ENCODE data around the gene RGMA.
"Not testable (repeated sequence)": the region's sequence is repeated elsewhere in the genome, so short reads cannot be mapped to it uniquely, and the experiment has no call there.

Gene RGMA

GRCh38 chr15:93051236-93052089 lies 37.5 kb downstream of the RGMA start:
- FAIRE-seq (no peak), DNase-seq (ENCODE audit: extremely low spot score, insufficient read length, low read depth) (no peak)

GRCh38 chr15:93050648-93051047 lies 38.4 kb downstream of the RGMA start:
- no peak for FAIRE-seq
- no peak for DNase-seq (ENCODE audit: extremely low spot score, insufficient read length, low read depth)

GRCh38 chr15:93049914-93050578 lies 39.0 kb downstream of the RGMA start:
- no peak for FAIRE-seq

GRCh38 chr15:93049233-93049632 lies 39.8 kb downstream of the RGMA start:
- FAIRE-seq (no peak), DNase-seq (ENCODE audit: extremely low spot score, insufficient read length, low read depth) (no peak)

More at GRCh38 chr15:93049914-93050578, 39.0 kb downstream of the RGMA start:
- no peak for DNase-seq (ENCODE audit: extremely low spot score, insufficient read length, low read depth)

GRCh38 chr15:93048759-93049161 lies 40.3 kb downstream of the RGMA start:
- DNase-seq (ENCODE audit: extremely low spot score, insufficient read length, low read depth) (no peak), FAIRE-seq (no peak)

- DNase-seq (ENCODE audit: extremely low spot score, insufficient read length, low read depth) (no peak), FAIRE-seq (no peak)
Observed at GRCh38 chr15:93048426-93048721, 40.6 kb downstream of the RGMA start.

GRCh38 chr15:93047621-93048425 lies 41.2 kb downstream of the RGMA start:
- no peak for DNase-seq (ENCODE audit: extremely low spot score, insufficient read length, low read depth)
- no peak for FAIRE-seq

- DNase-seq (ENCODE audit: extremely low spot score, insufficient read length, low read depth) = no peak
- no peak for FAIRE-seq
Observed at GRCh38 chr15:93046721-93047120, 42.3 kb downstream of the RGMA start.

- no peak for FAIRE-seq
- DNase-seq (ENCODE audit: extremely low spot score, insufficient read length, low read depth) = no peak
Observed at GRCh38 chr15:93046120-93046519, 42.9 kb downstream of the RGMA start.

- FAIRE-seq (no peak), DNase-seq (ENCODE audit: extremely low spot score, insufficient read length, low read depth) (no peak)
Observed at GRCh38 chr15:93045191-93045785, 43.7 kb downstream of the RGMA start.

GRCh38 chr15:93044301-93045190 lies 44.5 kb downstream of the RGMA start:
- DNase-seq (ENCODE audit: extremely low spot score, insufficient read length, low read depth) (no peak), FAIRE-seq (no peak)

- no peak for DNase-seq (ENCODE audit: extremely low spot score, insufficient read length, low read depth)
- FAIRE-seq = no peak
Observed at GRCh38 chr15:93043621-93044300, 45.2 kb downstream of the RGMA start.

- FAIRE-seq (no peak), DNase-seq (ENCODE audit: extremely low spot score, insufficient read length, low read depth) (no peak)
Observed at GRCh38 chr15:93042691-93043378, 46.2 kb downstream of the RGMA start.

- FAIRE-seq = no peak
- DNase-seq (ENCODE audit: extremely low spot score, insufficient read length, low read depth) = no peak
Observed at GRCh38 chr15:93042211-93042610, 46.8 kb downstream of the RGMA start.

GRCh38 chr15:93041159-93041547 lies 47.9 kb downstream of the RGMA start:
- FAIRE-seq (no peak), DNase-seq (ENCODE audit: extremely low spot score, insufficient read length, low read depth) (no peak)

GRCh38 chr15:93040288-93041158 lies 48.5 kb downstream of the RGMA start:
- FAIRE-seq = no peak
- no peak for DNase-seq (ENCODE audit: extremely low spot score, insufficient read length, low read depth)

GRCh38 chr15:93039562-93040287 lies 49.3 kb downstream of the RGMA start:
- FAIRE-seq; DNase-seq (ENCODE audit: extremely low spot score, insufficient read length, low read depth): not testable (repeated sequence)

Measured in GM18507 (cell line).